ENCODE results near the gene RNGTT.

GRCh38 chr6:88895911-88896310, 67.5 kb downstream of the RNGTT start:
- TF ChIP-seq BCL11B (tag by site-specific recombination; IDR thresholded peaks at IDR 0.05; ENCODE audit: low read depth) (no peak), ZNF239 (tag by site-specific recombination; IDR thresholded peaks at IDR 0.05) (no peak)
- TF ChIP-seq, protein P1, sequence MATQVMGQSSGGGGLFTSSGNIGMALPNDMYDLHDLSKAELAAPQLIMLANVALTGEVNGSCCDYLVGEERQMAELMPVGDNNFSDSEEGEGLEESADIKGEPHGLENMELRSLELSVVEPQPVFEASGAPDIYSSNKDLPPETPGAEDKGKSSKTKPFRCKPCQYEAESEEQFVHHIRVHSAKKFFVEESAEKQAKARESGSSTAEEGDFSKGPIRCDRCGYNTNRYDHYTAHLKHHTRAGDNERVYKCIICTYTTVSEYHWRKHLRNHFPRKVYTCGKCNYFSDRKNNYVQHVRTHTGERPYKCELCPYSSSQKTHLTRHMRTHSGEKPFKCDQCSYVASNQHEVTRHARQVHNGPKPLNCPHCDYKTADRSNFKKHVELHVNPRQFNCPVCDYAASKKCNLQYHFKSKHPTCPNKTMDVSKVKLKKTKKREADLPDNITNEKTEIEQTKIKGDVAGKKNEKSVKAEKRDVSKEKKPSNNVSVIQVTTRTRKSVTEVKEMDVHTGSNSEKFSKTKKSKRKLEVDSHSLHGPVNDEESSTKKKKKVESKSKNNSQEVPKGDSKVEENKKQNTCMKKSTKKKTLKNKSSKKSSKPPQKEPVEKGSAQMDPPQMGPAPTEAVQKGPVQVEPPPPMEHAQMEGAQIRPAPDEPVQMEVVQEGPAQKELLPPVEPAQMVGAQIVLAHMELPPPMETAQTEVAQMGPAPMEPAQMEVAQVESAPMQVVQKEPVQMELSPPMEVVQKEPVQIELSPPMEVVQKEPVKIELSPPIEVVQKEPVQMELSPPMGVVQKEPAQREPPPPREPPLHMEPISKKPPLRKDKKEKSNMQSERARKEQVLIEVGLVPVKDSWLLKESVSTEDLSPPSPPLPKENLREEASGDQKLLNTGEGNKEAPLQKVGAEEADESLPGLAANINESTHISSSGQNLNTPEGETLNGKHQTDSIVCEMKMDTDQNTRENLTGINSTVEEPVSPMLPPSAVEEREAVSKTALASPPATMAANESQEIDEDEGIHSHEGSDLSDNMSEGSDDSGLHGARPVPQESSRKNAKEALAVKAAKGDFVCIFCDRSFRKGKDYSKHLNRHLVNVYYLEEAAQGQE (tag by site-specific recombination; IDR thresholded peaks at IDR 0.05): no peak
- TF ChIP-seq, protein P2, sequence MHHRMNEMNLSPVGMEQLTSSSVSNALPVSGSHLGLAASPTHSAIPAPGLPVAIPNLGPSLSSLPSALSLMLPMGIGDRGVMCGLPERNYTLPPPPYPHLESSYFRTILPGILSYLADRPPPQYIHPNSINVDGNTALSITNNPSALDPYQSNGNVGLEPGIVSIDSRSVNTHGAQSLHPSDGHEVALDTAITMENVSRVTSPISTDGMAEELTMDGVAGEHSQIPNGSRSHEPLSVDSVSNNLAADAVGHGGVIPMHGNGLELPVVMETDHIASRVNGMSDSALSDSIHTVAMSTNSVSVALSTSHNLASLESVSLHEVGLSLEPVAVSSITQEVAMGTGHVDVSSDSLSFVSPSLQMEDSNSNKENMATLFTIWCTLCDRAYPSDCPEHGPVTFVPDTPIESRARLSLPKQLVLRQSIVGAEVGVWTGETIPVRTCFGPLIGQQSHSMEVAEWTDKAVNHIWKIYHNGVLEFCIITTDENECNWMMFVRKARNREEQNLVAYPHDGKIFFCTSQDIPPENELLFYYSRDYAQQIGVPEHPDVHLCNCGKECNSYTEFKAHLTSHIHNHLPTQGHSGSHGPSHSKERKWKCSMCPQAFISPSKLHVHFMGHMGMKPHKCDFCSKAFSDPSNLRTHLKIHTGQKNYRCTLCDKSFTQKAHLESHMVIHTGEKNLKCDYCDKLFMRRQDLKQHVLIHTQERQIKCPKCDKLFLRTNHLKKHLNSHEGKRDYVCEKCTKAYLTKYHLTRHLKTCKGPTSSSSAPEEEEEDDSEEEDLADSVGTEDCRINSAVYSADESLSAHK (tag by site-specific recombination; IDR thresholded peaks at IDR 0.05): no peak
- TF ChIP-seq, protein P3, sequence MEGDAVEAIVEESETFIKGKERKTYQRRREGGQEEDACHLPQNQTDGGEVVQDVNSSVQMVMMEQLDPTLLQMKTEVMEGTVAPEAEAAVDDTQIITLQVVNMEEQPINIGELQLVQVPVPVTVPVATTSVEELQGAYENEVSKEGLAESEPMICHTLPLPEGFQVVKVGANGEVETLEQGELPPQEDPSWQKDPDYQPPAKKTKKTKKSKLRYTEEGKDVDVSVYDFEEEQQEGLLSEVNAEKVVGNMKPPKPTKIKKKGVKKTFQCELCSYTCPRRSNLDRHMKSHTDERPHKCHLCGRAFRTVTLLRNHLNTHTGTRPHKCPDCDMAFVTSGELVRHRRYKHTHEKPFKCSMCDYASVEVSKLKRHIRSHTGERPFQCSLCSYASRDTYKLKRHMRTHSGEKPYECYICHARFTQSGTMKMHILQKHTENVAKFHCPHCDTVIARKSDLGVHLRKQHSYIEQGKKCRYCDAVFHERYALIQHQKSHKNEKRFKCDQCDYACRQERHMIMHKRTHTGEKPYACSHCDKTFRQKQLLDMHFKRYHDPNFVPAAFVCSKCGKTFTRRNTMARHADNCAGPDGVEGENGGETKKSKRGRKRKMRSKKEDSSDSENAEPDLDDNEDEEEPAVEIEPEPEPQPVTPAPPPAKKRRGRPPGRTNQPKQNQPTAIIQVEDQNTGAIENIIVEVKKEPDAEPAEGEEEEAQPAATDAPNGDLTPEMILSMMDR (tag by site-specific recombination; IDR thresholded peaks at IDR 0.05): no peak

Data from HEK293 (cell line).